GM12878 (cell line): ENCODE data around the gene IL1RL2. TPM values are rescaled to one million over a fixed set of nuclear protein-coding genes. Genes with fewer than 3 reads are reported as not detected.

Experiments
- ATAC-seq: fragments of 200-7000 bp; cut with Tn5 transposase; 3 replicates; pipeline ENCODE4 v1.9.1; 2020; ENCODE audit warnings: mild to moderate bottlenecking, moderate library complexity
- BruUV-seq: library from RNA; stranded (reverse); fragments of 400-500 nt; replicated peaks from 2 replicates; lab custom pipeline; 2021; lab: Mats Ljungman, UMichigan
- CTCF ChIA-PET: fragments of 300-600 bp; sonication (Branson Sonifier 250); formaldehyde crosslinking; extraction: SDS; loops from one replicate; lab custom pipeline; 2021; ENCODE audit warnings: inconsistent platforms; lab: Yijun Ruan, JAX
- POLR2A ChIA-PET: fragments of 350-600 bp; formaldehyde crosslinking; extraction: SDS; loops from one replicate; lab custom pipeline; 2021; ENCODE audit warnings: inconsistent platforms; lab: Charles Lee
- RAD21 ChIA-PET: fragments of 300-600 bp; sonication (Branson Sonifier 250); formaldehyde crosslinking; loops from one replicate; lab custom pipeline; 2023; ENCODE audit warnings: antibody characterized with exemption; ENCODE audit not compliant: unreplicated experiment; lab: Charles Lee
- SMC1A ChIA-PET: fragments of 300-600 bp; sonication (Branson Sonifier 250); formaldehyde crosslinking; loops from one replicate; lab custom pipeline; 2023; ENCODE audit not compliant: unreplicated experiment, uncharacterized antibody; lab: Charles Lee
- DNase-seq: peaks from one replicate; pipeline ENCODE4 v3.0.0-alpha.2; 2011; ENCODE audit warnings: low read depth, low spot score
- FAIRE-seq: peaks from 3 replicates; lab custom pipeline; 2011; peaks lifted over from hg19 to GRCh38; lab: Jason Lieb, UNC
- H2AFZ ChIP-seq: 2 replicates; pipeline ENCODE4 v1.6.0; 2011; ENCODE audit warnings: low read depth, low read length, control low read depth; ENCODE audit not compliant: control insufficient read depth
- H3K27ac ChIP-seq: 2 replicates; pipeline ENCODE4 v1.5.1; 2011; ENCODE audit warnings: control low read depth; ENCODE audit not compliant: control insufficient read depth, insufficient read depth
- H3K27me3 ChIP-seq, 2 experiments: replicated peaks in 1 of 2; 2 replicates each; pipeline versions ENCODE4 v1.6.0 to v1.6.1; 2011; ENCODE audit warnings: low read length in 1 of 2; ENCODE audit not compliant: control insufficient read depth in 2 of 2, insufficient read depth in 2 of 2
- H3K36me3 ChIP-seq, 2 experiments: 2 replicates each; pipeline ENCODE4 v1.5.1; 2011; ENCODE audit warnings: low read length in 1 of 2; ENCODE audit not compliant: control insufficient read depth in 2 of 2, insufficient read depth in 2 of 2
- H3K4me1 ChIP-seq: 2 replicates; pipeline ENCODE4 v1.6.1; 2011; ENCODE audit warnings: mild to moderate bottlenecking, low read length, moderate library complexity, mixed read lengths; ENCODE audit not compliant: control insufficient read depth, insufficient read depth
- H3K4me2 ChIP-seq: 2 replicates; pipeline ENCODE4 v1.6.0; 2011; ENCODE audit warnings: control low read depth; ENCODE audit not compliant: control insufficient read depth, insufficient read depth
- H3K4me3 ChIP-seq: fragments of 200-600 bp; sonication (generic); 2 replicates; pipeline ENCODE4 v1.5.1; 2016
- H3K79me2 ChIP-seq: 2 replicates; pipeline ENCODE4 v1.6.0; 2011; ENCODE audit warnings: low read length; ENCODE audit not compliant: control insufficient read depth, insufficient read depth
- H3K9ac ChIP-seq: 2 replicates; pipeline ENCODE4 v1.8.0; 2011; ENCODE audit warnings: low read length, control low read depth, mixed read lengths; ENCODE audit not compliant: control insufficient read depth, insufficient read depth
- H3K9me3 ChIP-seq: replicated peaks from 3 replicates; pipeline ENCODE4 v1.5.1; 2011; ENCODE audit warnings: mild to moderate bottlenecking, low read length; ENCODE audit not compliant: control insufficient read depth, insufficient read depth
- H4K20me1 ChIP-seq: 2 replicates; pipeline ENCODE4 v1.6.0; 2011; ENCODE audit not compliant: control insufficient read depth, insufficient read depth
- ATF7 ChIP-seq: fragments of 450-650 bp; IDR thresholded peaks from 2 replicates; pipeline ENCODE4 v1.6.1; 2016; ENCODE audit warnings: low read depth, mild to moderate bottlenecking
- CHD1 ChIP-seq: IDR thresholded peaks from 2 replicates; pipeline ENCODE4 v1.6.1; 2012; ENCODE audit warnings: low read depth, low read length, improper control_type of control experiment
- CHD2 ChIP-seq: IDR thresholded peaks from 2 replicates; pipeline ENCODE4 v1.6.1; 2011; ENCODE audit warnings: low read depth, low read length, improper control_type of control experiment, borderline replicate concordance
- EP300 ChIP-seq, 2 experiments: fragments of 150-350 bp in 1 of 2; IDR thresholded peaks; 2 replicates each; pipeline ENCODE4 v1.6.1; 2011 to 2012; ENCODE audit warnings: low read depth in 2 of 2, low read length in 2 of 2, borderline replicate concordance in 1 of 2, improper control_type of control experiment in 1 of 2, inconsistent platforms in 1 of 2; ENCODE audit not compliant: control insufficient read depth in 1 of 2
- HCFC1 ChIP-seq: fragments of 150-350 bp; IDR thresholded peaks from 2 replicates; pipeline ENCODE4 v1.6.1; 2014; ENCODE audit warnings: low read length
- MEF2A ChIP-seq: IDR thresholded peaks from 2 replicates; pipeline ENCODE4 v1.6.1; 2011; ENCODE audit warnings: low read depth, mild to moderate bottlenecking, low read length, moderate library complexity; ENCODE audit not compliant: insufficient read depth
- NBN ChIP-seq: fragments of 450-650 bp; IDR thresholded peaks from 2 replicates; pipeline ENCODE4 v1.6.1; 2016
- NFYA ChIP-seq: IDR thresholded peaks from 2 replicates; pipeline ENCODE4 v1.6.1; 2011; ENCODE audit warnings: low read depth, mild to moderate bottlenecking, low read length, improper control_type of control experiment, borderline replicate concordance
- PAX8 ChIP-seq: fragments of 450-650 bp; IDR thresholded peaks from 2 replicates; pipeline ENCODE4 v1.6.1; 2017; ENCODE audit warnings: mild to moderate bottlenecking, moderate library complexity
- PKNOX1 ChIP-seq: fragments of 450-650 bp; IDR thresholded peaks from 2 replicates; pipeline ENCODE4 v1.6.1; 2016; ENCODE audit warnings: mild to moderate bottlenecking
- RAD51 ChIP-seq: fragments of 450-650 bp; IDR thresholded peaks from 2 replicates; pipeline ENCODE4 v1.6.1; 2016; ENCODE audit warnings: moderate library complexity, mild to moderate bottlenecking, inconsistent platforms
- RCOR1 ChIP-seq: conservative IDR thresholded peaks from 2 replicates; pipeline ENCODE4 v1.6.1; 2012; ENCODE audit warnings: low read depth, low read length, improper control_type of control experiment
- SMAD1 ChIP-seq: fragments of 450-650 bp; IDR thresholded peaks from 2 replicates; pipeline ENCODE4 v1.6.1; 2018; ENCODE audit warnings: mild to moderate bottlenecking, low read depth; ENCODE audit not compliant: partially characterized antibody
- STAT3 ChIP-seq: IDR thresholded peaks from 2 replicates; pipeline ENCODE4 v1.6.1; 2011; ENCODE audit warnings: low read depth, low read length, improper control_type of control experiment
- YBX1 ChIP-seq: fragments of 450-650 bp; IDR thresholded peaks from 2 replicates; pipeline ENCODE4 v1.6.1; 2016; ENCODE audit warnings: antibody characterized with exemption
- ZBTB40 ChIP-seq: fragments of 450-650 bp; IDR thresholded peaks from 2 replicates; pipeline ENCODE4 v1.6.1; 2016; ENCODE audit warnings: mild to moderate bottlenecking, moderate library complexity, borderline replicate concordance
- ZNF274 ChIP-seq: IDR thresholded peaks from one replicate; pipeline ENCODE4 v1.8.0; 2011; ENCODE audit not compliant: insufficient read length, insufficient read depth
- WGBS: methylation state at CpG from one replicate; pipeline ENCODE4 v1.1.6; 2016; ENCODE audit warnings: low lambda C conversion rate; ENCODE audit not compliant: insufficient replicate concordance, insufficient coverage; ENCODE audit errors: missing lambda C conversion rate; 5-methylcytosine and 5-hydroxymethylcytosine counted together
- in situ Hi-C: fragments of 300-500 bp; cut with MboI; formaldehyde crosslinking; loops from 9 replicates; pipeline ENCODE4 v1.14.3; 2018; ENCODE audit warnings: mixed read lengths
- intact Hi-C: fragments of 100-400 bp; cut with micrococcal nuclease; formaldehyde crosslinking; loops from one replicate; pipeline ENCODE4 v1.14.2; 2022; ENCODE audit not compliant: unreplicated experiment
- polyA plus RNA-seq, 11 experiments: library from polyadenylated mRNA; depleted of rRNA in 4 of 11; unstranded in 6 of 11; stranded (reverse) in 5 of 11; fragments of >200 nt; fragmentation: Nextera tagmentation in 4 of 11; fragmentation: Illumina TruSeq in 1 of 11; extraction: Ambion mirVana in 4 of 11; extraction: Trizol in 1 of 11; gene quantifications; 1 replicate in 1 of 11; 2 replicates in 10 of 11; pipeline versions ENCODE4 v1.2.1 to v1.2.3, GENCODE V29; 2011 to 2016; ENCODE audit warnings: inconsistent platforms in 2 of 11, missing spikeins in 2 of 11, low read depth in 1 of 11
- total RNA-seq, 4 experiments: library from RNA; depleted of rRNA in 3 of 4; stranded (reverse); fragments of >200 nt in 3 of 4; fragmentation: Illumina TruSeq in 1 of 4; extraction: Trizol in 1 of 4; gene quantifications; 2 replicates each; pipeline versions ENCODE4 v1.2.1 to v1.2.3, GENCODE V29; 2013 to 2021

IL1RL2 gene
- total and polyA plus RNA-seq, 10 of the 15 experiments (the other 5 are each of a cell fraction or from before 2014, with no cell fraction given): not detected

DNA sequence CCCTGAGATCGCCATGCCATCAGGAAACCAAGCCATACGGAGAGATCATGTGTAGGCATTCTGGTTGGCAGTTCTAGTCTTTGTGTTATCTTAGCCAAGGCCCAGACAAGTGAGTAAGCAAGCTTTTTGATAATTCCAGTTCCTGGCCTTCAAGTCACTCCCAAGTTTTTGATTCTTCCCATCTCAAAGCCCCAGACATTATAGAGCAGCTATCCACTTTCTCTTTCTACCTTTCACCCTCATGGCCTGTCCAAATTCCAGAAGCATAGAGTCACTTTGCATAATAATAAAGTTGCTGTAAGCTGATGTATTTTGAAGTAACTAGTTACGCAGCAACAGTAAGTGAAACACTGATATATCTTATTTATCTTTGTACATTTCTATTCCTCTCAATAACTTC, 97.8 kb downstream of the IL1RL2 start:
- intact Hi-C loops (no loop called here), in situ Hi-C loops (no loop called here)
- no peak for TF ChIP-seq PAX8
- TF ChIP-seq RAD51: no peak
- no peak for TF ChIP-seq CHD1
- no peak for TF ChIP-seq YBX1
- no peak for TF ChIP-seq NBN
- TF ChIP-seq ZNF274: no peak
- TF ChIP-seq NFYA: no peak
- no peak for TF ChIP-seq STAT3
- no peak for TF ChIP-seq ATF7
- TF ChIP-seq SMAD1: no peak
- no peak for TF ChIP-seq RCOR1
- TF ChIP-seq ZBTB40: no peak
- TF ChIP-seq CHD2: no peak
- TF ChIP-seq PKNOX1: no peak
- no peak for TF ChIP-seq MEF2A
- no peak for TF ChIP-seq HCFC1
- no peak for TF ChIP-seq EP300 (IDR thresholded peaks at IDR 0.05; ENCODE audit: borderline replicate concordance in 1 of 2, control insufficient read depth in 1 of 2, low read depth in 2 of 2, low read length in 2 of 2)
- RAD21 ChIA-PET: no interaction called here
- SMC1A ChIA-PET: interaction anchor here (1.3 kb wide), 1 partner anchor 10 kb away, joined by 5 read pairs; no protein-coding TSS in a partner anchor
- 35% methylated on average over 3 of the region's 3 CpGs for WGBS
- Histone ChIP-seq H3K4me1 (no peaks in the 10 kb centered on the region), H3K27ac (no peak overlapping the region), H2AFZ (no peak overlapping the region), H3K79me2 (no peaks in the 10 kb centered on the region), H4K20me1 (no peaks in the 10 kb centered on the region), H3K4me3 (no peak overlapping the region), H3K9ac (no peak overlapping the region), H3K27me3 (no peaks in the 10 kb centered on the region; a peak in 1 of 4 replicates), H3K36me3 (no peaks in the 10 kb centered on the region), H3K9me3 (no peaks in the 10 kb centered on the region), H3K4me2 (no peak overlapping the region)
- DNase-seq: no peak
- ATAC-seq: no peak
- BruUV-seq: no TSS peak
- FAIRE-seq: no peak
- CTCF ChIA-PET: interaction anchor here (2.9 kb wide), 1 partner anchor 17 kb away, joined by 10 read pairs; no protein-coding TSS in a partner anchor
- POLR2A ChIA-PET: no interaction called here
